DMS 273 (cell line): ENCODE data around the gene KCTD3.

Experiments
- DNase-seq: peaks from one replicate; lab custom pipeline; 2025; ENCODE audit not compliant: unreplicated experiment; lab: John Stamatoyannopoulos, UW

Gene KCTD3

DNA sequence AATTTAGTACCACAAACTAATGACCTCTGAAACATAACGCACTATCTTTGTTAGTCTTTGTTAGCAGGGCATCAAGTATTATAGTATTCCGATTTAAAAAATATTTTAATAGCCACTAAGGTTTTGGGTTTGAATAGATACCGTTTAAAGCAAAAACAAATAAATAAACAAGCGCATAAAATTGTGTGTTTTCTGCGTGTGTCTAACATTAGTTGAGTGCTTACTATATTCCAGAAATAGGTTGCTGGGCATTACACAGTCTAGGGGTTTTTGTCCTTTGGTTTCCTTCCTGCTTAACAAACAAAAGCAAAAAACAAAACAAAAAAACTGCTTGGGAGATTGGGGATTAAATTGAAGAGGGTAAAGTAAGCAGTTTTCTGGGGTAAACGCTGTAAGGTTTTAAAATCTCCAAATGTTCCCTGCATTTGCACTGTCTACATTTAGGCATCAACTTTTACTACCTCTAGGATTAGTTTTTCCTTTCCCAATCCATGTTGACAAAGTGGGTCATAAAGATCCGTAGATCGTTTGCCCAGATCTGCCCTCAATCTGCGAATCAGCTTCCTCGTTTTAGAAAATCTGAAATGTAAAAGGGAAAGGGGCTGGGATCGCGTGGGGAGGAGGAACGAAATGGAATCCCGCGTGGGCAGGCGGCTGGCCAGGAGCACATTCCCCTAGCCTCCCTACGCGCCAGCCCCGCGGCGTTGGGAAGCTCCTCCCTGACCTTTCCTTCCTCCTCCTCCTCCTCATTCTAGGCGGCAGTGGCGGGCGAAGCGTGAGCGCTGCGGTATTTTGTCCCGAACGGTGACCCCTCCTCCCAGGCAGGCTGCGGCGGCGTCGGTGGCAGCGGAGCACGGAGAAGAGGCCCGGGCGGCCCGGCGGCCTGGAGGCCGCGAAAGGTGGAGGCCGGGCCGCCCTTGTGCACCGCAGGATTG is at the start of gene KCTD3:
Gene KCTD3 (plus strand): TSS at position 749 of the 935 bp plus-strand sequence. CDS start 382 bp downstream, outside the sequence.
- peak; percentile 92 for DNase-seq

DNA sequence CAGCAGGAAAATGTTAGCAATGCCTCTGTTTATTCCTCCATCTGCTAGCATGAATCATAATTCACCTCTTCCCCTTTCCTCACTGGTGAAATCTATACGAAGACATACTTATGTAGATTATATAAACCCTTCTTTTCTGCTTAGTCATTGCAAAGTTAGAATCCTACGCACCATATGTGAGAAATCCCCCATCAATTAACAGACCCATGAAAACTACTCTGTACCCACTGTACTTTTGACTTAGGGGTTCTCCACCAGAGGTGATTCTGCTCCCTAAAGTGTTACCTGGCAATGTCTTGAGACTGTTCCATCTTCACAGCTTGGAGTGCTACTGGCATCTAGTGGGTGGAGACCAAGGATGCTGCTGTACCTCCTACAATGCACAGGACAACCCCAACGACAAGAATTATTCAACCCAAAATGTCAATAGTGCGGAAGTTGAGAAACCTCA is 49.6 kb upstream of the KCTD3 start:
- peak; percentile 75 for DNase-seq

DNA sequence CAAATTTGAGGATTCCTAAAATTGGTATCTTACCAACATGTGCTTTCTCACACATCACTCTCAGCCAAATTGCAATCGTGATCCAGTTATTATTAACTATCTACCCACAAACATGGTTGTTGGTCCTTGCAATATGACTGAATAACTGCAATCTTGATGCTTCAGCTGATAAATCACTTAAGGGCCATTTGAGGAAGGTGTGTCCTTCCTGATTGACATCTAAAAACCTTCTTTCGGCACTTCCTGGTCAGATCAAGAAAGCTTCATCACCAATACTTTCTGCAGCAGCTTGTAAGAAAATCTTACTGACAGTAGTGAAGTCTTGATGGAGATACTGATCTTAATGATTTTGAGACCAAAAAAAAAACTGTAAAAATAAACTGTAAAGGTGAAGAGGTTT is 48.5 kb upstream of the KCTD3 start:
- DNase-seq = no peak

DNA sequence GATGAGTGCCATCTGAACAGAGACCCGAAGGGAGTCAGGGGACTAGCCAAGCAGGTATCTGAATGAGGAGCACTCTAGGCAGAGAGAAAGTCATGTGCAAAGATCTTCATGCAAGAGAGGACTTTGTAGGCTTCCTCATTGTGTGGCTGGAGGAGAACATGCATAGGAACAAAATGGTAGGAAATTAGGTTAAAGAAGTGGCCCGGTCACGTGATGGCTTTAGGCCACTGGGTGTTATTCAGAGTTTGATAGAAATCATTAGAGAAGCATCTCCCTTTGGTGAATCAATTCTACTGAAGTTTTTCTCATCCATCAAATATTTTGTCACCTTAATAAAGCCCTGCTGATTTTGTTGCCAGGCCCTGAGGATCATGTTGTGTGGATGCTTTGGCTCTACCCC is 45.8 kb upstream of the KCTD3 start:
- no peak for DNase-seq

DNA sequence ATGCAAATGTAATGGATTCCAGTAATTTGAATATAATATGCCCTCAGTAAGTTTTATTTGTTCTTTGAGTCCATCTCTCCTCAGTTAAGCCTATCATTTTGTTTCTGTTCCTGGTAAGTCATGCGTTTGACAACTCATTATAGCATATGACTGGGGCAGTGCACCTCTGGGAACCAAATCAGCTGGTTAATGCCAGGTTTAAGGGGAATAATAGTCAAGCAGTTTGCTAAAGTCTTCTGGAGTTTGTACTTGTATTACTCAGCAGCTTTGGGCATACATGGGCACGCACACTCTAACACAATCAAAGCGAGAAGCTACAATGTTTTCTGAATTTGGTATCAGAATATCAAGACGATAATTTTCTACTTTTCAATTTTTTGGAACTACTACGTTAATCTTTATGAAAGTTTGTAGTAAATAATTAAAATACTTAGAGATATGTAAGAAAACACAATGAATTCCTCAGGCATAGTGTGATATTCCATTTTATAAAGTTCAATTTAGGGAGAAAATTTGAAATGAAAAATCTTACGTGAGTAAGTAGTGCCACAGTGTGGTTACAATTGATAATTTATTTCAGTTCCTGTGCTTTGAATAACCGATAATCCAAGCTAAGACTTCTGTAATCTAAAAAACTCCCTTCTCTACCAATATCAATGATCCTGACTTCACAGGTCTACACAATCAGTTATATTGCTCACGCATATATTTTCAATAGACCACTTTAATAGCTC is 43.8 kb upstream of the KCTD3 start:
- peak; percentile 44 for DNase-seq

DNA sequence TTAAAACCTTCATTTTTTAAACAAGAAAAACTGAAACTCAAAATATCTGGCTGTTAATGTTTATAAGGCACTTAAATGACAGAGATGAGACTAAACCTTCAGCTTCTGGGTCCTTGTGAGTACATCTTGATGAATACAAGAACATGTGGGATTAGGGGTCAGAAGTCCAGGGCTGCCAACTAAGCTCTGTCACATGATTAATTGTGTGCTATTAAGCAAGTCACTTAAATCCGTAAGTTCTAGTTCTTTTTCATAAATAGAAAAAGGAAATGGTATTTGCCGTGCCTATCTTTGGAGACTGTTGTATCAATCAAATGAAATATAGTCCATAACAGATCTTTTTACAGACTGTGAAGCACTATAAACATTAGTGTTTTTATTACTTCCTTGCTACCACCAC is 43.2 kb upstream of the KCTD3 start:
- no peak for DNase-seq

DNA sequence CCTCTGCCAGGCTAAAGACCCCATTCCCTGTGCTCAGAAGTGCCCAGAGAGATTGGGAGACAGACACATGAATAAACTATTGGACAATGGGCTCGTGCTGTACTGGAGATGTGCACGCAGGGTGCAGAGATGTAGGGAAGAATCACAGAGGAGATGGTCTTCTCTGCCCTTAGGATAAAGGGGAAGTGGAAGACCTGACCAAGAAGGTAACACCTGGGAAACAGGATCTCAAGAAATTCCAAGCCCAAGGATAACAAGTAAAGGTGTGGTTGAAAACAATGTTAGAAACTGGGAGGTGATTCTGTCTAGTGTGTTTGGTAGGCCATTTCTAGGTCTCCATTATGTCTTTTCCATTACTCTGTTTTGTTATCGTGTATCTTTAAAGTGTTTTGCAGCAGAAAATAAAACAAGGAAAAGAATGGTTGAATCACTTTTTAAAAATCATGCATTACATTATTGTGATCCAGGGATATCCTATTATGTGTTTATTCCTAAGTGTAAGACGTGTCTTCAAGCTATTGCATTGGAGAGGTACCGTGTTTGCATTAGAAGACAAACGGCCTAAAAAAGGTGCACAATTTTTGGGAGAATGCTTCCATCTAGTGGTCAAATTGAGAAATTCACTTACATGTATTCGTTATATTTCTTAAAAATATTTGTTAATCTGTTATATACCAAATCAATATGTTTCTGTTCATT is 40.8 kb upstream of the KCTD3 start:
- DNase-seq = peak; percentile 76

DNA sequence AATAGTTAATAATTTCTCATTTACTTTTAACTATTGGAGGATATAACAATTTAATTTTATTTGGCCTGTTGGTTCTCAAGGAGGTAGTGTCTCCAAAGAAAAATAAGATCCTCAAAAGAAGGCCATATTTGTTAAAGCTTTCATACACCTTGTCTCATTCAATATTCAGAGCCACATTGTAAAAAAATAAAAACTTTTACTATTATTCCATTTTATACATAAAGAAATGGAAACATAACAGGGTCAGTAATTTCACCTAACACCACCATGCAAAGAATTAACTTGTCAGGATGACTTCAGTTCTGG is 40.3 kb upstream of the KCTD3 start:
- no peak for DNase-seq

DNA sequence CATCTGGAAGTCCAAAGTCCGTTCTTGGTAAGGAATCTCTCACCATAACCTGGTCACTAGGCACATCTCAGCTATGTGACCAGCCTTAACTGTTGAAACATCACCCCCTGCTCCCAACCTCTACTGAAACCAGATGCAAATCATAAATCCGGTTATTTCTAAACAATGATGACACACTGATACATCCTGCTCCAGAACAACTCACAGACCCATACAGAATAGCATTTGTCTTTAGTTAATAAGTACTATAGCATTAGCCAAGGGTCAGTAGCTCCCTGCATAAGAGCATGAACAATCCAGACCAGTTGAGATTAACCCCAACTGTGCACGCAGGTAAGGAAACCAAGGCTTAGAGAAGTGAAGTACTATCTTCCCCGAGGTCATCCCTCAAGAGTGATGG is 38.0 kb upstream of the KCTD3 start:
- DNase-seq = no peak

DNA sequence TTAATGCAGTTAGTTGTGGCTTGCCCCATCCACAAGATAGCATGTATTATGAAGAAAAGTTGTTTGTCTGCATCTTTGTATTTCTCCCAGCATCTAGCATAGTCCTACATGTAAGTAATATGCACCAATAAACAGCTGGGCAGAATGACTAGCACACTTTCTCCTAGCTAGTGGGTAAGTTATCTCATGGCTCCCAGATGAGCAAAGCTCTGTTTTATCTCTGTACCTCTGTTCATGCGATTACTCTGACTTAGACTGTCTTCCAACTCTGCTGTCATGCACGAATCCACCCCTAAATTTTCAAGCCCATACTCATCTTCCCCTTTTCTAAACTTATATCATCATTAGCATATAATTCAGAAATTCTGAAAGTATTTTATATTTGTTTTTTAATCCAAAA is 37.5 kb upstream of the KCTD3 start:
- no peak for DNase-seq

DNA sequence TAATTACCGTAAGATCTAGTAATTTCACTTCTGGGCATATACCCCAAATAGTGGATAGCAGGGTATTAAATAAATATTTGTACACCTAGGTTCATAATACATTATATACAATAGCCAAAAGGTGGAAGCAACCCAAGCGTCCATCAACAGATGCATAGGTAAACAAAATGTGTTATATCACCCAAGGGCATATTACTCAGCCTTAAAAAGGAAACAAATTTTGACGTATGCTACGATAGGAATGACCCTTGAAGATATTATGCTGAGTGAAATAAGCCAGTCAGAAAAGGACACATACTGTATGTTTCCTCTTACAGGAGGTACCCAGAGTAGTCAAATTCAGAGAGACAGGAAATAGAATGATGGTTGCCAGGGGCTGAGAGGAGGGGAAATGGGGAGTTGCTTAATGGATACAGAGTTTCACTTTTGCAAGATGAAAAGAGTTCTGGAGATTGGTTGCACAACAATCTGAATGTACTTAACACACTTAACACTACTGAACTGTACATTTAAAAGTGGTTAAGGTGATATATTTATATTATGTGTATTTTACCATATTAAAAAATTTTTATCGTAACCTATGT is 36.6 kb upstream of the KCTD3 start:
- no peak for DNase-seq

DNA sequence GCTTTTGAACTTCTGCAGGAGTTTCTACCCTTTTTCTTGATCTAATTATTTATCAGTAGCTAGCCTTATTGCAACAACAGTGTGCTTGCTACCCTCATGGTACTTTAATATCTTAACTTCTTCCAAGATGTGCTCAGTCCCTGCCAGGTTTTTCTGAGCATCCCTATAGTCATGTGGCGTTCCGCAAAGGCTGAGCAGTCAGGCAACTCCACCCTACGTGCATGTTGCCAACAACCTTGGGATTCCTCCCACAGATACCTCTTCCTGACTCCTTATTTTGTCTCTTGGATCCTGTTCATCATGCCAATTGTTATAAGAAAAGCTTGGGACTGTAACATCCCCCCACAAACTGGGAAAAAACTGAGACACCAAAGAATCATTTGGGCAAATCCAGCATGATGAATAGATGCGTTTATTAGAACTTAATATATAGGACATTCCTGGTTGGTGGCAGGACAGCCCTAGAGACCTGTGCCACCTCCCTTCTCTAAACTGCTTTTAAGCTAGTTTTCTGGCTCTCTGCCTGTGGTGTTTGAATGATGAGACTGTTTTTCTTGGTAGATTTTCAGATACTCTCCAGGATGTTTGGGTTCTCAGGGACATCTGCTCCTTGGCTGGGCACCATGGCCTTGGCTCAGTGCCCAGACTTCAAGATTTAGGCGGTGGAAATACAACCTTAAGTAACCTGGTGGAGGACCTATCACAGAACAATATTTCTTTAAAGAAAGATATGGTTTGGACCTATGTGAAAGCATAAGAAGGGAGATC is 27.1 kb upstream of the KCTD3 start:
- peak; percentile 96 for DNase-seq

DNA sequence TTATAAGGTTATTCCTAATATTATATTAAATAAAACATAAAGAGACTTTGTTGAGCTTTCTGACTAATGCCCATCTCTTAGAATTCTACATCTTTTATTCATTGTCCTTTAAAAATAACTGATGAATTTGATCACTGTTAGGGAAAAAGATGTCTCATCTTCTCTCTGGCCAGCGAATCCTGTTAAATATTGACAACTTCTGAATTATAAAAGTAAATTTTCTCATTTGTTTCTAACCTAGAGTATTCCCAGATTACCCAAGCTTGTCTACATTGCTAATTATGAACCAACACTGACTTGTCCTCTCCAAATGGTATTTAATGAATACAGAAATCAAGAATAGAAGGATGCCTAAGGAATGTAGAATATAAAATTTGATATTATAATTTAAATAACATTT is 24.8 kb upstream of the KCTD3 start:
- DNase-seq = no peak

DNA sequence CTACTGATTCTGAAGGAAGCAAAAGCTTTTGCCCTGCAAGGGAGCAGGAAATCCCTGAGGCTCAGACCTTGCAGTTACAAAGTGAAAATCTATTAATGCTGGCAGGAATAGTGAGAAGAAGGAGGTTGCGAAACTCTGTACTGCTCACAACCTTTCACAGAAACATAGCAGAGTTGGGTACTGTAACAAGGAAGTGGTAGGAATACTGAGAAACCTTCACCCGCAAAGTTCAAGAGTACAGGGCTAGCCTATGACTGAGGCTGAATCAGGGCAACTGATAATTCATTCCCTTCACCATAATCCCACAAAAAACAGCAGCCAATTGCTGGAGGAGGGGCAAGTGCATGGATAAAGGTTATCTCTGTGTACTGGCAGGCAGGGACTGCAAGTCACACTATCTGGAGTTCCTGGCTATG is 23.9 kb upstream of the KCTD3 start:
- no peak for DNase-seq

DNA sequence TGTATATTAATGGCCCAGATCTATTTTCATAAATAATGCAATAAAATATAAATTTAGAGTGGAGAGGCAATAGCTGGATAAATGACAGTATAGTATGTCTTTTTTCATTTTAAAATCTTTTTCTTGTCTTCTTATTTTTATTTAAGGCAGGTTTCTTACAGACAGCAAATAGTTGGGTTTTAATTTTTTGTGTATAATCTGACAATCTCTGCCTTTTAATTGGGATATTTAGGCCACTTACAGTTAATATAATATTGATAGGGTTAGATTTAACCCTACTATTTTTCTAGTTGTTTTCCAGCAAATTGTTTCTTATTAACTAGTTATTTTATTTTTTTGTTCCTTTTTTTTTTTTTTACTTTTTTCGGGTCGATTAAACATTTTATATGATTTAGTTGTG is 23.3 kb upstream of the KCTD3 start:
- no peak for DNase-seq

DNA sequence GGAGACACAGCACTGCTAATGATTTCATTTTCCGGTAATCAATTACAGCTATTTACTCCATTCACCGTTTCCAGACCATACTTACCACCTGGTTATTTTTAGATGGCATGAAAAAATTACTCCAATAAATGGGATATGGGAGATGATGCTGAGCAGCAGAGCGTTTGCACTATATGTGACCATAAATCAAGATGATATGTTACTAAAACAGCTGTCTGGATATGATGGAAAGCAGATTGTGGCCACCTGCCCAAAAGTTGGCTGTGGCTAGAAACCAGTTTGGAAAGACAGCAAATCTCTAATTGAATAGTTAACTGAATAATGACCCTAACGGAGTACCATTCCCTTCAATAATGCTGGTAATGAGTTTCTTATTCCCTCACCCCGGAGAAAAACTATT is 22.5 kb upstream of the KCTD3 start:
- DNase-seq = peak; percentile 17

DNA sequence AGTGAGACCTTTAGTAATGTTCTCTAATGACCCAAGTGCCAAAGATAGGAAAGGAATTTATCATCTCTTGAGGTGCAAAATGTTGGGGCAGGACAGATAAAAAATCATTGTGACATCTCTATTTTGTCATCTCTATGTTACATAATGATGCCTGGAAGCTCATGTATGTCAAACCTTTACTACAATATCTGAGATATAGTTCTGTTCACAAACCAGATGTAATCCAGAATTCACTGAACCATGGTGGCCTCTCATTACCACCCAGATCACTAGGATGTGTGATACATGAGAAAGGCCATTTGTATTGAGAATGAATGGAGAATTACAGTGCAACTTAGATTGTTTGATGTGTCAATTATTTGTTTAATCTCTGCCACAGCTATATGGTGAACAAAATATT is 22.0 kb upstream of the KCTD3 start:
- DNase-seq = no peak

DNA sequence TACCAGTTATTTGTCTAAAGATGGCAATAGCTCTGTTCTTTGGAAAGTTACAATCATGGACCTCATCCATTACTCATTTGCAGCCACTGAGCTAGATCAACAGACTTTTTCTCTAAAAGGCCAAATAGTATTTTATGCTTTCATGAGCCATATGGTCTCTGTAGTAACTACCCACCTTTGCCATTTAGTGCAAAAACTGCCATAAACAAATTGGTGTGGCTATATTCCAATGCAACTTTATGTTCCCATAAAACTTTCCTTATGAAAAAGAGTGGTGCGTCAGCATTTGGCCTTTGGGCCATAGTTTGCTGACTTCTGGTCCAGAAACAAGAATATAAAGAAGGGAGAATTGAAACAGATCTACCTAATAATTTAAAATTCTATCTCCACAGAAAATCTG is 20.1 kb upstream of the KCTD3 start:
- DNase-seq = no peak

DNA sequence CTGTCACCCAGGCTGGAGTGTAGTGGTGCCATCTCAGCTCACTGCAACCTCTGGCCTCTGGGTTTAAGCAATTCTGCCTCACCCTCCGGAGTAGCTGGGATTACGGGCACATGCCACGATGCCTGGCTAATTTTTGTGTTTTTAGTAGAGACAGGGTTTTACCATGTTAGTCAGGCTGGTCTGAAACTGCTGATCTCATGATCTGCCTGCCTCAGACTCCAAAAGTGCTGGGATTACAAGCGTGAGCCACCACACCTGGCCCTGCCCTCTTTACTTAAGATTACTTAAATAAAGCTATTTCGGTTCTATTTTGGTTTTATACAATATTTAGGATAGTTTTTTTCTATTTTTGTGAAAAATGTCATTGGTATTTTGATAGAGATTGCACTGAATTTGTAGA is 15.3 kb upstream of the KCTD3 start:
- DNase-seq = no peak

DNA sequence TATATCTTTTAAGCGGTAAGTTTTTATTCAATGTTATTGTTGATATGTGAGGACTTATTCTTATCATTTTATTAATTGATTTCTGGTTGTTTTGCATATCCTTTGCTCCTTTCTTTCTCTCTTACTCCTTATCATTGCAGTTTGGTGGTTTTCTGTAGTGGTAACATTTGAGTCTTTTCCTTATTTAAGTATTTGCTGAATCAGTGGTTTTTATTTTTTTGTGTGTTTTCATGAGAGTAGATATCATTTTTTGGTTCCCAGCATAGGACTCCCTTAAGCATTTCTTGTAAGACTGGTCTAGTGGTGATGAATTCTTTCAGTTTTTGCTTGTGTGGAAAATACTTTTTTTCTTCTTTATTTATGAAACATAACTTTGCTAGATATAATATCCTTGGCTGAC is 12.2 kb upstream of the KCTD3 start:
- no peak for DNase-seq

DNA sequence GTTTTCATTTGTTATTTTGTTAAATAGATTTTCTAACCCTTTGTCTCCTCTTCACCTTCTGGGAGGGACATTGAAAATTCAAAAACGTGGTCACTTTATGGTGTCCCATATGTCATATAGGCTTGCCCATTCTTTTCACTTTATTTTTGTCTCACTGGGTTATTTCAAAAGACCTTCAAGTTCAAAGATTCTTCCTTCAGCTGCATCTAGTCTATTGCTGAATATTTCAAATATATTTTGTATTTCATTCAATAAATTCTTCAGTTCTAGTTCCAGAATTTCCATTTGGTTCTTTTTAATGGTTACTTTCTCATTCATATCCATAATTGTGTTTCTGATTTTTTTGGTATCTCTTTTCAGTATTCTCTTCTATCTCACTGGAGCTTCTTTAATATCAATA is 11.6 kb upstream of the KCTD3 start:
- DNase-seq = peak; percentile 21
